WI38 (cell line): Measurements from ENCODE around the gene TMEM94.
"Not testable (repeated sequence)": the region's sequence is repeated elsewhere in the genome, so short reads cannot be mapped to it uniquely, and the experiment has no call there.

Source experiments
- H3K4me3 ChIP-seq: 2 replicates; pipeline ENCODE4 v1.5.1; 2011; ENCODE audit warnings: low read depth, mild to moderate bottlenecking, control low read depth, low read length
- TF ChIP-seq, protein P1 (sequence below): IDR thresholded peaks from 2 replicates; pipeline ENCODE4 v1.5.1; 2012; ENCODE audit warnings: low read depth, mild to moderate bottlenecking, control low read depth, low read length

TMEM94 gene

DNA sequence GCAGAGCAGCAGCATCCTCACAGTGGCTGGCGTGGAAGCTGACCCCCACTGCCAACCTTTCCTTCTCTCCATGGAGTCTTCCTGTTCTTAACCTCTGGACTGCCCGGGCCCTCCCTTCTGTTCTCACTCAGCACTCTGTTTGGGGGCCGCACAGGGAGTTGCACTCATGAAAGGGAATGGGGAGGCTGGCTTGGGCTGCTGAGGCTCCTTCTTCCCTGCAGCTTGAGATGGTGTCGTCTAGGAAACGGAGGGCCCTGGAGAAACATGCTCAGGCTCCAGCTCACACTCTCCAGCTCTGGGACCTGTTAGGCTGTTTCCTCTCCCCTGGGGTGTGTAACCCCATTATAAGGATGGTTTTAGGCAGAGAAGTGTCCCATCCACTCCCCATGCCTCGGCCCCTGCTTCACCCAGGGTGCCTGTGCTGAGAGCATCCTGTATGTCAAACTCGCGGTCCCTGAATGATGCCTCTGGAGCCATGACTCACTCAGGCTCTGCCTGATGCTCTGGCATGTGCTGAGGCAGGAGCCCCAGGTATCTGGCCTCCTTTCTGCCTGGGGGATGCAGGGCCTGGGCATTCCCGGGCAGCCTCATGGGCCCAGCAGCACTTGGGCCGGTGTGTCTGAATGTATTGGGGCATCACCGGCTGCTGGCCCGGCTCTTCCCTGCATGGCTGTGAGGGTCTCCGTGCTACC, 18.9 kb downstream of the TMEM94 start:
- TF ChIP-seq, protein P1, sequence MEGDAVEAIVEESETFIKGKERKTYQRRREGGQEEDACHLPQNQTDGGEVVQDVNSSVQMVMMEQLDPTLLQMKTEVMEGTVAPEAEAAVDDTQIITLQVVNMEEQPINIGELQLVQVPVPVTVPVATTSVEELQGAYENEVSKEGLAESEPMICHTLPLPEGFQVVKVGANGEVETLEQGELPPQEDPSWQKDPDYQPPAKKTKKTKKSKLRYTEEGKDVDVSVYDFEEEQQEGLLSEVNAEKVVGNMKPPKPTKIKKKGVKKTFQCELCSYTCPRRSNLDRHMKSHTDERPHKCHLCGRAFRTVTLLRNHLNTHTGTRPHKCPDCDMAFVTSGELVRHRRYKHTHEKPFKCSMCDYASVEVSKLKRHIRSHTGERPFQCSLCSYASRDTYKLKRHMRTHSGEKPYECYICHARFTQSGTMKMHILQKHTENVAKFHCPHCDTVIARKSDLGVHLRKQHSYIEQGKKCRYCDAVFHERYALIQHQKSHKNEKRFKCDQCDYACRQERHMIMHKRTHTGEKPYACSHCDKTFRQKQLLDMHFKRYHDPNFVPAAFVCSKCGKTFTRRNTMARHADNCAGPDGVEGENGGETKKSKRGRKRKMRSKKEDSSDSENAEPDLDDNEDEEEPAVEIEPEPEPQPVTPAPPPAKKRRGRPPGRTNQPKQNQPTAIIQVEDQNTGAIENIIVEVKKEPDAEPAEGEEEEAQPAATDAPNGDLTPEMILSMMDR: no peak
- no peak overlapping the region for H3K4me3 ChIP-seq

DNA sequence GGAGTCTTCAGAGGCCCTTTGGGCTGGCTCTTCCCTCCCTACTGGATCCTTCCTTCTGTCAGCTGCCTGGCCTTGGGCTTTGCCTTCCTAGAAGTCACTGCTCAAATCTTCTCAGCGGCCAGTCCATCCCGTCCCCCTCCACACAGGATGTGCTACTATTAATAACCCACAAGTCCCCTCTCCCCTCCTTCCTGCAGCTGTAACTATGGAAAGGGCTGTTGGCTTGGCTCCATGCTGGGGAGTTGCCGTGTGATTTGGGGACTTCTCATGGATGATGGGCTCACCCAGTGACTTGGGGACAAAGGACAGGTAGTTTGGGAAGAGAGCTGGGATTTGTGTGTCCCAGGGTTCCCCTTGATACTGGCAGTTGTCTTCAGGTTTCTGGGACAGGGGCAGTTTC, 19.4 kb downstream of the TMEM94 start:
- H3K4me3 ChIP-seq: no peak overlapping the region
- TF ChIP-seq, protein P1: no peak

DNA sequence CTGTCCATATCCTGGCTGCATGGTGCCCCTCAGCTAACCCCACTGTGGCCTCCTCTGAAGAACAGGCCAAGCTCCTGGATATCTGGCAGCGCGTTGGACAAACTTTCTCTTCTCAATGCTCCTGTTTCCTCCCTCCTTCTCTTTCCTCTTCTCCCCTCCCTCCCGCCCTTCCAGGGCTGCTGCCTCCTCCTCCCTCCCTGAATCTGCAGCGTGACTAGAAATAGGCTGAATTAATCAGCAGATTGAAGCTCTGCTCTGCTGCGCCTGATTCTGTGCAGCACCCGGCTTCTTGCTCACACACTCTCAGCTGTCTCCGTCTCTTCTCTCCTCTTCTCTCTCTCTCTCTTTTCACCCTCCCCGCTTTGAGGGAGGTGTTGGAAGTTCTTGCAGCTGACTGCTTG, 19.8 kb downstream of the TMEM94 start:
- H3K4me3 ChIP-seq: no peak overlapping the region
- TF ChIP-seq, protein P1: no peak

DNA sequence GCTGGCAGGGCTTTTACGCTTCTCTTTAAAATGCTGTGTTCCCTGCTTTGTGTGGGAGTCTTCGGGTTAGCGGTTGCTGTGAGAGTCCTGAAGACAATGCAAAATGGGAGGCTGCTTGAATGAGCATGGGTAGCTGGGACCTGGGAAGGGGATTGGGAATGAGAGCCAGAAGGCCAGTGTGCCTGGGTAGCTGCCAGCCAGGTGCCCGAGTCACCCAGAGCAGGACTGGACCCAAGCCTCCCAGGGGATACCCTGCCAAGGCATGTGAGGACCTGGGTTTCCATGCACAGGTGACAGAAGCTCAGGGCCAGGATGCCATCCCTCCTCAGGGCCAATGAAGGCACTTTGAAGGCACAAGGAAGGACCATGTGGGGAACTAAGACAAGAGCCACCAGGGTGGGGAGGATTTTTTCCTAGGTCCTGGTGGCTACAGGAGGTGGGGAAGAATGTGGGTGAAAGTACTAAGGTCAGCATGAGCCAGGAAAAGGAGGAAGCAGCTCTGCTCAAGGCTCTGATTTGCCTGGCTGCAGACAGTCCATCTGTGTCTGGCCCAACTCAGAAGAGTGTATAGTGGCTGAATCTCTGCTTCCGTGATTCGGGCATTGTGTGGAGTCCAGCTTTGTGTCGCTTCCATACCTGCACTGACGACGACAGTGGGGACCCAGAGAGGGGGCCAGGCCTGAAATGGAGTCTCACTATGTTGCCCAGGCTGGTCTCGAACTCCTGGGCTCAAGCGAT, 20.5 kb downstream of the TMEM94 start:
- H3K4me3 ChIP-seq: no peak overlapping the region
- TF ChIP-seq, protein P1: no peak

DNA sequence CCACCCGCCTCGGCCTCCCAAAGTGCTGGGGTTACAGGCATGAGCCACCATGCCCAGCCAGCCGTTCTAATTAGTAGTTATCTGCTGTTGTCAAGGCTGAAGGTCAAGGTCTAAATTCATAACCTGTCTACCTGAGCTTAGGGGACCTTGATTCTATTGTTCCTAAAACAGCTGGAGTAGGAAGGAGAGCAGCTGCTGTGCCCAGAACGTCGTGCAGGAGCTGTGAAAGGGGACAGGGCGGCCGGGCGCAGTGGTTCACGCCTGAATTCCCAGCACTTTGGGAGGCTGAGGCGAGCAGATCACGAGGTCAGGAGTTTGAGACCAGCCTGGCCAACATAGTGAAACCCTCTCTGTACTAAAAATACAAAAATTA, 21.0 kb downstream of the TMEM94 start:
- not testable (repeated sequence) for H3K4me3 ChIP-seq

DNA sequence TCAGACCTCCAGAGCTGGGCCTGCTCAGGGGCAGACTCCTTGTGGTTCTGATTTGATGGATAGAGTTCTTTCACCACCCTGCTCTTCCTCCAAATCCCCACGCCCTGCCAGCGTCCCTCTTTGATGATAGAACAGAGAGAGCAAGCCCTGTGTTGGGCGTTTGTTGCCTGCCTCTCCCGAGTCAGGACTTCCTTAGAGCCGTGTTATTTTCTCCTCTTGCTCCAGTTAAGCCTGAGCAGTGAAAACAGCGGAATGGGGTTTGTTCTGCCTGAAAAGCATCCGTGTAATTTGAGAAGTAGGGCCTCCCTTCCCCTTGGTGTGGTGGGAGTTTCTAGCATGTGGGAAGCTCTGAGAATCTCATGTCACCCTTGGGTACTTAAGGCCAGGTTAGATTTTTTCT, 22.1 kb downstream of the TMEM94 start:
- TF ChIP-seq, protein P1: no peak
- H3K4me3 ChIP-seq: no peak overlapping the region

DNA sequence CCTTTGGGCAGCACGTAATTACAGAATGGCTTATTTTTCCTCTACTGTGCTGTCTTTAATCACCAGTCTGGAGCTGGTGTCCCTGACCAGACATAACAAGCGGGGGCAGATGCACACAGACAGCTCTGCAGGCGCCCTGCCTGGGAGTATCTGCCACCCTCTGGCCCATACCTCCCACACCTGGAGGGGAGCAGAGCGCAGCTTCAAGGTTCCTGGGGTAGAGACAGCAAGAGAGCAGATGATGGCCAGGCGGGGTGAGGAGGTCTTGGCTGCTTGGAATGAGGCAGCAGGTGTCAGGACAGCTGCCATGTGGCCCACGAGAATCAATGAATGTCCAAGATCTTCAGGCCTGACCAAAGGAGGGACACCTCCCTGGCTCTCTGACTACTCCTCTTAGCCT, 23.8 kb downstream of the TMEM94 start:
- TF ChIP-seq, protein P1: no peak
- H3K4me3 ChIP-seq: no peak overlapping the region
